ENCODE results near the gene SLC24A1. TPM values are rescaled to one million over a fixed set of nuclear protein-coding genes. Genes with fewer than 3 reads are reported as not detected.

SLC24A1 gene
- total and polyA plus RNA-seq, 3 experiments from 2014 or later: 3.8 to 4.3 (median 4.2) TPM

DNA sequence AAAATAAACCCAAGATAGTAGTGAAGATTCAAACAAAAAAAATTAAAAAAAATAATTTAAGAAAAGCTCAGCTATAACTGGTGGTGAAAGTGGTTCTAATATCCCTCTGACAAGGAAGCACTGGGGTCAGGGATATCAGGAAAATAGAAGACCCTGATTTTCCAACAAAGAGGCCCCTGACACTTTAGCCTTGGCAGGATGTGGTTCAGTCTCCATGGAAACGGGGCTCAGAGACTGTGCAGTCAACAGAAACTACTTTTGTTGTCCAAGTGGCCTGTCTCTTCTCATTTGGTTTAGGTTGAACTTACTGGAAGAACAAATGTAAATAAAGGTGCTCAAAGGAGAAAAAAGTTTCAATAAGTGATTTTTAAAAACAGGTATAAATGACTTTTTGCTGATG lies 38.0 kb upstream of the SLC24A1 start:
- H3K9me3 Mint-ChIP-seq: no peaks in the 10 kb centered on the region
- Histone ChIP-seq H3K27me3 (ENCODE audit: insufficient read depth, low read length, poor library complexity, severe bottlenecking) (no peaks in the 10 kb centered on the region), H3K4me3 (ENCODE audit: low read length) (peak overlapping the region; percentile 9), H3K9me3 (ENCODE audit: low read length) (no peaks in the 10 kb centered on the region), H3K36me3 (ENCODE audit: insufficient read depth, low read length) (peaks cover 29% of the 10 kb centered on the region), H3K4me1 (ENCODE audit: insufficient read depth, low read length) (peaks cover 17% of the 10 kb centered on the region), H3K27ac (ENCODE audit: low read depth, low read length) (peak overlapping the region; percentile 52)
- ChIA-PET POLR2A (interaction anchor here (0.6 kb wide), 1 partner anchor 1420 kb away, joined by 4 read pairs; no protein-coding TSS in a partner anchor), CTCF (no interaction called here)
- H3K27ac Mint-ChIP-seq: peak overlapping the region; percentile 77 to 96 (median 94)
- peak overlapping the region in 6 of 7 donors; percentile 24 to 65 (median 42) for H3K4me3 Mint-ChIP-seq
- H3K36me3 Mint-ChIP-seq: peaks cover 6 to 74% (median 18%) of the 10 kb centered on the region in 3 donors
- H3K4me1 Mint-ChIP-seq: peaks cover 30 to 42% (median 39%) of the 10 kb centered on the region in 3 donors
- peak; percentile 12 to 80 (median 58) for DNase-seq
- no peaks in the 10 kb centered on the region for H3K27me3 Mint-ChIP-seq

DNA sequence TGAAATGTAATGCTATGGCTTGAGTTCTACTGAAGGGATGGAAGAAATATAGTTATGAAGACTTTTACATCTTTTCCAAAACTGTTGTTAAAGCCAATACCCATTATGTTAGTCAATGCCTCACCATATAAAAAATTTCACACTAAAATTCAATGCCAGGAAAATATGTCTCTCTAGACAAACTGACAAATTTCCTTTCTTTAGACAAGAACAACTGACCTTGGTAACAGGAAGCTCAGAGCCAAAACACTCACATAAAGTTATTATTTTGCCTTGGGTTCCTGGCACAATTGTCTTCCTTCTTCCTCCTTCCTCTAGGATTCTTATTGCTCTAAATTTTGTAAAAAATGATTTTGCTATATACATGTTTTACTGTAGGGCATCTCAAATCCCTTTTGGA lies 37.5 kb upstream of the SLC24A1 start:
- Mint-ChIP-seq H3K4me3 (peak overlapping the region in 4 of 7 donors; percentile 26 to 65 (median 53)), H3K36me3 (peaks cover 6 to 74% (median 18%) of the 10 kb centered on the region in 3 donors), H3K4me1 (peaks cover 30 to 42% (median 39%) of the 10 kb centered on the region in 3 donors), H3K27ac (peak overlapping the region; percentile 77 to 96 (median 94)), H3K27me3 (no peaks in the 10 kb centered on the region), H3K9me3 (no peaks in the 10 kb centered on the region)
- peak overlapping the region; percentile 9 for H3K4me3 ChIP-seq (ENCODE audit: low read length)
- peak overlapping the region; percentile 52 for H3K27ac ChIP-seq (ENCODE audit: low read depth, low read length)
- peaks cover 29% of the 10 kb centered on the region for H3K36me3 ChIP-seq (ENCODE audit: insufficient read depth, low read length)
- H3K27me3 ChIP-seq (ENCODE audit: insufficient read depth, low read length, poor library complexity, severe bottlenecking): no peaks in the 10 kb centered on the region
- POLR2A ChIA-PET: interaction anchor here (0.6 kb wide), 2 partner anchors 716 to 1420 kb away, joined by 3 to 4 read pairs; no protein-coding TSS in a partner anchor
- DNase-seq: no peak
- peaks cover 17% of the 10 kb centered on the region for H3K4me1 ChIP-seq (ENCODE audit: insufficient read depth, low read length)
- H3K9me3 ChIP-seq (ENCODE audit: low read length): no peaks in the 10 kb centered on the region
- CTCF ChIA-PET: interaction anchor here (0.9 kb wide), 1 partner anchor 10 kb away, joined by 4 read pairs; no protein-coding TSS in a partner anchor

DNA sequence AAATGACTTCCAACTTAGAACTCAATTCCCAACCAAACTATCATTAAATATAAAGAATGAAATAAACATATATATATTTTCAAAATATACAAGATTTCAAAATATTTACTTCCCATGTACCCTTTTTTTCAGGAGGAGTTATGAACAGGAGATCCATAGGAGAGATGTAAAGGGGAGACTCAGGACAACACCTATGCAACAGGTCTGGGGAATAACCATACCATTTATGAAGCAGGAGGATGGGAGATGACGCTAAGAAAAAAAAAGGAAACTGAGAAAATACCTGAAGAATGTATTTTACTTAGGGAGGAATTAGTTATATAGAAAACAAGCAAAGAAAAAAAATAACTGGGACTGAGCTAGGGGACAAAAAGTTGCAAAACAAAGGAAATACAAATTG lies 34.6 kb upstream of the SLC24A1 start:
- H3K36me3 Mint-ChIP-seq: peaks cover 11 to 79% (median 31%) of the 10 kb centered on the region in 3 donors
- Histone ChIP-seq H3K4me1 (ENCODE audit: insufficient read depth, low read length) (peaks cover 17% of the 10 kb centered on the region), H3K9me3 (ENCODE audit: low read length) (no peaks in the 10 kb centered on the region), H3K27ac (ENCODE audit: low read depth, low read length) (no peak overlapping the region), H3K27me3 (ENCODE audit: insufficient read depth, low read length, poor library complexity, severe bottlenecking) (no peaks in the 10 kb centered on the region), H3K36me3 (ENCODE audit: insufficient read depth, low read length) (peaks cover 33% of the 10 kb centered on the region), H3K4me3 (ENCODE audit: low read length) (no peak overlapping the region)
- H3K4me1 Mint-ChIP-seq: peaks cover 30 to 42% (median 35%) of the 10 kb centered on the region in 3 donors
- ChIA-PET CTCF (no interaction called here), POLR2A (no interaction called here)
- H3K4me3 Mint-ChIP-seq: peak overlapping the region in 1 of 7 donors; percentile 20
- H3K27ac Mint-ChIP-seq: peak overlapping the region in 6 of 8 donors; percentile 5 to 74 (median 53)
- no peaks in the 10 kb centered on the region for H3K9me3 Mint-ChIP-seq
- no peak for DNase-seq
- H3K27me3 Mint-ChIP-seq: no peaks in the 10 kb centered on the region

DNA sequence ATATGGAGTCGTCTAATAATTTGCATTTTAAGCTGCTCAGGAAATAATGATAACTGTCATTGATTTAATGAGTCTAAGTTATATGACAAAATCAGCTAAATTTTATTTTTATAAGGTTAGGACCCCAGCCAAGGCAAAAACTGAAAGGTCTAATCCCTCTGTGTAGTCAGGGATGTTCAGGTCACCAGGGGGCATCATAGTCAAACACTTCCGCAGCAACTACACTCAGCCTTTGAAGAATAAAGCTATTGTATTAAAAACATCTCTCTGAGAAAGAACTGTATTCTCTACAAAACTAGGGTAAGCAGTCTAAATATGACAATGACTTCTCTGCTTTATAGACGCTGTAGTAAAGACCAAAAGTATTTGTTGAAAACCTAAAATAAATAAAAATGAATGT lies 25.8 kb upstream of the SLC24A1 start:
- Mint-ChIP-seq H3K27ac (no peak overlapping the region), H3K4me1 (no peaks in the 10 kb centered on the region), H3K9me3 (no peaks in the 10 kb centered on the region), H3K27me3 (no peaks in the 10 kb centered on the region), H3K4me3 (no peak overlapping the region), H3K36me3 (peaks cover 10 to 84% (median 18%) of the 10 kb centered on the region in 3 donors)
- POLR2A ChIA-PET: no interaction called here
- no peaks in the 10 kb centered on the region for H3K27me3 ChIP-seq (ENCODE audit: insufficient read depth, low read length, poor library complexity, severe bottlenecking)
- CTCF ChIA-PET: interaction anchor here (1.1 kb wide), 1 partner anchor 45 kb away, joined by 3 read pairs; no protein-coding TSS in a partner anchor
- no peak overlapping the region for H3K4me3 ChIP-seq (ENCODE audit: low read length)
- H3K9me3 ChIP-seq (ENCODE audit: low read length): no peaks in the 10 kb centered on the region
- H3K36me3 ChIP-seq (ENCODE audit: insufficient read depth, low read length): peaks cover 60% of the 10 kb centered on the region
- H3K27ac ChIP-seq (ENCODE audit: low read depth, low read length): no peak overlapping the region
- no peak for DNase-seq
- no peaks in the 10 kb centered on the region for H3K4me1 ChIP-seq (ENCODE audit: insufficient read depth, low read length)

DNA sequence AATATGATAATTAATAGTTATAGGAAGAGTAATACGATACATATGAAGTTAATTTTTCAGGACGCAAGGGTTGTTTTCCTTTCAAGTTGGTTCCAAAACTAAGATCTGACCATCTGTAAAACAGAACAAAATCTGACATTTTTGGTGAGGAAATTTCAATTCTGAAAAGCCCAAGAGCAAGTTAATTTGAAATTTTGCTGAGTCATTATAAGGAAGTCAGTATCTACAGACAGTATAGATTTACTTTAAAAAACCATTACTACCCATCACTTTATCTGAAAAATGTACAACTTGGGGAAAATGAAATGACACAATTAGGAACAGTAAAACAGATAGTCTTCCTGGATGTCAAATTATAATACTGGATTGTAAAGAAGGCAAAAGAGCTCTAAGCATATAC lies 23.3 kb upstream of the SLC24A1 start:
- H3K4me1 ChIP-seq (ENCODE audit: insufficient read depth, low read length): no peaks in the 10 kb centered on the region
- H3K4me1 Mint-ChIP-seq: no peaks in the 10 kb centered on the region
- peak overlapping the region in 1 of 8 donors; percentile 10 for H3K27ac Mint-ChIP-seq
- CTCF ChIA-PET: no interaction called here
- no peaks in the 10 kb centered on the region for H3K9me3 Mint-ChIP-seq
- no peak for DNase-seq
- POLR2A ChIA-PET: no interaction called here
- no peak overlapping the region for H3K27ac ChIP-seq (ENCODE audit: low read depth, low read length)
- H3K4me3 Mint-ChIP-seq: no peak overlapping the region
- H3K36me3 ChIP-seq (ENCODE audit: insufficient read depth, low read length): peaks cover 42% of the 10 kb centered on the region
- H3K27me3 ChIP-seq (ENCODE audit: insufficient read depth, low read length, poor library complexity, severe bottlenecking): no peaks in the 10 kb centered on the region
- no peak overlapping the region for H3K4me3 ChIP-seq (ENCODE audit: low read length)
- no peaks in the 10 kb centered on the region for H3K9me3 ChIP-seq (ENCODE audit: low read length)
- peaks cover 10 to 78% (median 14%) of the 10 kb centered on the region in 3 donors for H3K36me3 Mint-ChIP-seq
- H3K27me3 Mint-ChIP-seq: no peaks in the 10 kb centered on the region

DNA sequence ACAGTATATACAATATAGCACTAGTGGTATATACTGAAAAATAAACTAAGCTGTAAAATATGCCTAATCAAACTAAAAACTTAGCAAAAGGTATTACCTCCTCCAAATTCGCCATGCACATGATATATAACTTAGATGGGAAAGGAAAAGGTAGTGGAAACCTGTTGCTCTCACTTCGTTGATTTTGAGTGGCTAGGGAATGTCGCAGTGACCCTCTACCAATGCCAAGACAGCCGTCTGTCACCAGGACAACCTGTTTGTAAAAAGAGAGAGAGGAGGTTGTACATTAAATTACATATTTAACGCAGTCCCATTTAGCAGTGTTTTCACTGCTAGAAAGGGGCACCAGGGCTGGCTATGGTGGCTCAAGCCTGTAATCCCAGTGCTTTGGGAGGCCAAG lies 22.1 kb upstream of the SLC24A1 start:
- no peaks in the 10 kb centered on the region for H3K9me3 Mint-ChIP-seq
- Histone ChIP-seq H3K4me1 (ENCODE audit: insufficient read depth, low read length) (no peaks in the 10 kb centered on the region), H3K27ac (ENCODE audit: low read depth, low read length) (no peak overlapping the region), H3K9me3 (ENCODE audit: low read length) (no peaks in the 10 kb centered on the region), H3K4me3 (ENCODE audit: low read length) (no peak overlapping the region), H3K36me3 (ENCODE audit: insufficient read depth, low read length) (peaks cover 36% of the 10 kb centered on the region), H3K27me3 (ENCODE audit: insufficient read depth, low read length, poor library complexity, severe bottlenecking) (no peaks in the 10 kb centered on the region)
- ChIA-PET POLR2A (no interaction called here), CTCF (no interaction called here)
- peaks cover 10 to 78% (median 14%) of the 10 kb centered on the region in 3 donors for H3K36me3 Mint-ChIP-seq
- DNase-seq: no peak
- H3K4me1 Mint-ChIP-seq: no peaks in the 10 kb centered on the region
- no peak overlapping the region for H3K27ac Mint-ChIP-seq
- no peak overlapping the region for H3K4me3 Mint-ChIP-seq
- no peaks in the 10 kb centered on the region for H3K27me3 Mint-ChIP-seq

DNA sequence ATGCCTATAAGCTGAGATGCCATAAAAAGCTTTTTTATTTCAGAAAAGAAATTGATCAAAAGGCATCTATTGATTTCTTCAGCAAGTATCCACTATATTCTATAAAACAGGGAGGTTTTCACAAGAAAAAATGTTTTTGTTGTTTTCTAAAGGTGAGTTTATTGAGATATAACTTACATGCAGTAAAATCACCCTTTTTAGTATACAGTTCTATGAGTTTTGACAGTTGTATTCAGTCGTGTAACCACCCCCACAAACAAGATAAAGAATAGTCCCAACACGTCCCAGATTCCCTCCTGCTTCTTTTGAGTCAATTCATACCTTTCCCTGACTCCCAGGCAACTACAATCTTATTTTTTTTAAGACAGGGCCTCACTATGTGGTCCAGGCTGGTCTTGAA lies 18.6 kb upstream of the SLC24A1 start:
- Histone ChIP-seq H3K36me3 (ENCODE audit: insufficient read depth, low read length) (peaks cover 17% of the 10 kb centered on the region), H3K9me3 (ENCODE audit: low read length) (no peaks in the 10 kb centered on the region), H3K4me3 (ENCODE audit: low read length) (no peak overlapping the region), H3K27me3 (ENCODE audit: insufficient read depth, low read length, poor library complexity, severe bottlenecking) (no peaks in the 10 kb centered on the region), H3K27ac (ENCODE audit: low read depth, low read length) (no peak overlapping the region), H3K4me1 (ENCODE audit: insufficient read depth, low read length) (no peaks in the 10 kb centered on the region)
- H3K27ac Mint-ChIP-seq: peak overlapping the region in 1 of 8 donors; percentile 47
- H3K27me3 Mint-ChIP-seq: no peaks in the 10 kb centered on the region
- H3K4me1 Mint-ChIP-seq: peaks cover 3 to 15% (median 12%) of the 10 kb centered on the region in 3 donors
- peaks cover 6 to 63% (median 13%) of the 10 kb centered on the region in 3 donors for H3K36me3 Mint-ChIP-seq
- no peaks in the 10 kb centered on the region for H3K9me3 Mint-ChIP-seq
- POLR2A ChIA-PET: no interaction called here
- H3K4me3 Mint-ChIP-seq: no peak overlapping the region
- DNase-seq: no peak
- CTCF ChIA-PET: no interaction called here

DNA sequence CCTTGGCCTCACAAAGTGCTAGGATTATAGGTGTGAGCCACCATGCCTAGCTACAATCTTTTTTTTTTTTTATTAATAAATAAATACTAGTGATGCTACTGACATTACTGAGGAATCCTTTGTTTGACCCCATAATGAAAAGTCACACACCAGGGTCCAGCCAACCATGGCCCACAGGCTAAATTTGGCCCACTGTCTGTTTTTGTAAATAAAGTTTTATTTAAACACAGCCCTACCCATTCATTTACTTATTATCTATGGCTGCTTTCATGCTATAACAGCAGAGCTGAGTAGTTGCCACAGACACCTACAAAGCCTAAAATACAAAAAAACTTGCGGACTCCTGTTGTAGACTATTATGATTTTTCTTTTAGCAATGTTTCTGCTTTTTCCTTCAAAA lies 18.2 kb upstream of the SLC24A1 start:
- H3K27ac Mint-ChIP-seq: peak overlapping the region in 1 of 8 donors; percentile 47
- no peaks in the 10 kb centered on the region for H3K4me1 ChIP-seq (ENCODE audit: insufficient read depth, low read length)
- no peaks in the 10 kb centered on the region for H3K27me3 Mint-ChIP-seq
- no peaks in the 10 kb centered on the region for H3K9me3 Mint-ChIP-seq
- H3K36me3 Mint-ChIP-seq: peaks cover 2 to 60% (median 10%) of the 10 kb centered on the region in 3 donors
- peaks cover 17% of the 10 kb centered on the region for H3K36me3 ChIP-seq (ENCODE audit: insufficient read depth, low read length)
- H3K4me3 Mint-ChIP-seq: no peak overlapping the region
- ChIA-PET CTCF (no interaction called here), POLR2A (no interaction called here)
- H3K9me3 ChIP-seq (ENCODE audit: low read length): no peaks in the 10 kb centered on the region
- peaks cover 4 to 17% (median 14%) of the 10 kb centered on the region in 3 donors for H3K4me1 Mint-ChIP-seq
- no peaks in the 10 kb centered on the region for H3K27me3 ChIP-seq (ENCODE audit: insufficient read depth, low read length, poor library complexity, severe bottlenecking)
- H3K27ac ChIP-seq (ENCODE audit: low read depth, low read length): no peak overlapping the region
- no peak overlapping the region for H3K4me3 ChIP-seq (ENCODE audit: low read length)
- no peak for DNase-seq
